ENCODE data around the gene GLUD2. TPM values are rescaled to one million over a fixed set of nuclear protein-coding genes. Genes with fewer than 3 reads are reported as not detected.

Gene GLUD2
- total RNA-seq, 1 experiment from 2014 or later, result 0.22 TPM

DNA sequence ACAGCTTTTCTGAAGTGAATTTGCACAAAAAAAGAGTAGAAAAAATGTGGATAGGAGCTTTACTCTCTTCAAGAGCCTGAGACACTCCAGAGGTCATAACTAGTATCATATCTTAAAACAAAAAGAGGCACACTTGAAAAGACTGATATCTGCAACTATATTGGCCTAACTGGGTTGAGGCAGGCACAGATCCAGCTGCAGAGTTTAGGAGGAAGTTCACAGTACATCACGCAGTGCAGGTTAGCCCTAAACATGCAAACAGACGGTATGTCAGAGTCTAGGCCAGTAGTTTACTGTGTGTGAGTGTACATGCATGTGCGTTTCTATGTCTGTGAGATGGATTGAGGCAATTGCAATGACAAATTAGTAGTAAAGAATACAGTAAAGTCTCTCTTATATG is 37.6 kb upstream of the GLUD2 start:
- no peak for ATAC-seq
- no peaks in the 10 kb centered on the region for H3K4me1 ChIP-seq (ENCODE audit: control insufficient read depth in 1 of 2, insufficient read depth in 2 of 2, low read length in 2 of 2)
- no peaks in the 10 kb centered on the region for H3K9me3 ChIP-seq (ENCODE audit: control insufficient read depth in 1 of 2, insufficient read depth in 1 of 2, low read depth in 1 of 2, low read length in 2 of 2)
- H3K9me2 ChIP-seq (ENCODE audit: insufficient read depth), result no peaks in the 10 kb centered on the region
- ChIA-PET RAD21 (ENCODE audit: low non-redundant PET in 1 of 2, low total read pairs in 2 of 2, uncharacterized antibody in 2 of 2, unreplicated experiment in 2 of 2) (no interaction called here), CTCF (no interaction called here), POLR2A (no interaction called here)
- no peaks in the 10 kb centered on the region for H3K27me3 ChIP-seq (ENCODE audit: insufficient read depth, low read length)
- no peak for DNase-seq (ENCODE audit: low read depth, low spot score)
- no peak overlapping the region for H3K4me3 ChIP-seq (replicated peaks in 1 of 2; ENCODE audit: low read depth in 1 of 2, low read length in 2 of 2)
- H3K27ac ChIP-seq (ENCODE audit: low read depth, low read length), result no peak overlapping the region
- no peak overlapping the region for H3K4me2 ChIP-seq (ENCODE audit: low read length)
- H2AFZ ChIP-seq (ENCODE audit: low read depth, low read length, poor library complexity, severe bottlenecking), result no peak overlapping the region
- no peaks in the 10 kb centered on the region for H3K79me2 ChIP-seq (ENCODE audit: insufficient read depth, low read length)
- no peak overlapping the region for H3K9ac ChIP-seq (ENCODE audit: low read length)
- TF ChIP-seq SRF (IDR thresholded peaks at IDR 0.05; ENCODE audit: low read depth) (no peak), RAD21 (IDR thresholded peaks at IDR 0.05; ENCODE audit: low read depth) (no peak), ELF1 (IDR thresholded peaks at IDR 0.05; ENCODE audit: borderline replicate concordance, low read depth) (no peak), ZNF274 (IDR thresholded peaks at IDR 0.05; ENCODE audit: low read depth, low read length) (no peak), SP1 (IDR thresholded peaks at IDR 0.05; ENCODE audit: low read depth) (no peak), POLR2AphosphoS5 (IDR thresholded peaks at IDR 0.05; ENCODE audit: low read depth, low read length) (no peak), FOSL1 (IDR thresholded peaks at IDR 0.05; ENCODE audit: low read depth) (no peak), POLR2A (IDR thresholded peaks at IDR 0.05; ENCODE audit: borderline replicate concordance, extremely low read depth, insufficient read depth, insufficient read length) (no peak), JUND (IDR thresholded peaks at IDR 0.05) (no peak), YY1 (IDR thresholded peaks at IDR 0.05; ENCODE audit: extremely low read depth, insufficient replicate concordance, low read depth, low read length) (no peak), EZH2phosphoT487 (IDR thresholded peaks at IDR 0.05; ENCODE audit: borderline replicate concordance) (no peak), CEBPB (IDR thresholded peaks at IDR 0.05; ENCODE audit: low read depth) (no peak), SIN3A (IDR thresholded peaks at IDR 0.05; ENCODE audit: low read depth) (no peak)
- TF ChIP-seq, protein P1, sequence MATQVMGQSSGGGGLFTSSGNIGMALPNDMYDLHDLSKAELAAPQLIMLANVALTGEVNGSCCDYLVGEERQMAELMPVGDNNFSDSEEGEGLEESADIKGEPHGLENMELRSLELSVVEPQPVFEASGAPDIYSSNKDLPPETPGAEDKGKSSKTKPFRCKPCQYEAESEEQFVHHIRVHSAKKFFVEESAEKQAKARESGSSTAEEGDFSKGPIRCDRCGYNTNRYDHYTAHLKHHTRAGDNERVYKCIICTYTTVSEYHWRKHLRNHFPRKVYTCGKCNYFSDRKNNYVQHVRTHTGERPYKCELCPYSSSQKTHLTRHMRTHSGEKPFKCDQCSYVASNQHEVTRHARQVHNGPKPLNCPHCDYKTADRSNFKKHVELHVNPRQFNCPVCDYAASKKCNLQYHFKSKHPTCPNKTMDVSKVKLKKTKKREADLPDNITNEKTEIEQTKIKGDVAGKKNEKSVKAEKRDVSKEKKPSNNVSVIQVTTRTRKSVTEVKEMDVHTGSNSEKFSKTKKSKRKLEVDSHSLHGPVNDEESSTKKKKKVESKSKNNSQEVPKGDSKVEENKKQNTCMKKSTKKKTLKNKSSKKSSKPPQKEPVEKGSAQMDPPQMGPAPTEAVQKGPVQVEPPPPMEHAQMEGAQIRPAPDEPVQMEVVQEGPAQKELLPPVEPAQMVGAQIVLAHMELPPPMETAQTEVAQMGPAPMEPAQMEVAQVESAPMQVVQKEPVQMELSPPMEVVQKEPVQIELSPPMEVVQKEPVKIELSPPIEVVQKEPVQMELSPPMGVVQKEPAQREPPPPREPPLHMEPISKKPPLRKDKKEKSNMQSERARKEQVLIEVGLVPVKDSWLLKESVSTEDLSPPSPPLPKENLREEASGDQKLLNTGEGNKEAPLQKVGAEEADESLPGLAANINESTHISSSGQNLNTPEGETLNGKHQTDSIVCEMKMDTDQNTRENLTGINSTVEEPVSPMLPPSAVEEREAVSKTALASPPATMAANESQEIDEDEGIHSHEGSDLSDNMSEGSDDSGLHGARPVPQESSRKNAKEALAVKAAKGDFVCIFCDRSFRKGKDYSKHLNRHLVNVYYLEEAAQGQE (IDR thresholded peaks at IDR 0.05; ENCODE audit: low read depth), result no peak
- TF ChIP-seq, protein P2, sequence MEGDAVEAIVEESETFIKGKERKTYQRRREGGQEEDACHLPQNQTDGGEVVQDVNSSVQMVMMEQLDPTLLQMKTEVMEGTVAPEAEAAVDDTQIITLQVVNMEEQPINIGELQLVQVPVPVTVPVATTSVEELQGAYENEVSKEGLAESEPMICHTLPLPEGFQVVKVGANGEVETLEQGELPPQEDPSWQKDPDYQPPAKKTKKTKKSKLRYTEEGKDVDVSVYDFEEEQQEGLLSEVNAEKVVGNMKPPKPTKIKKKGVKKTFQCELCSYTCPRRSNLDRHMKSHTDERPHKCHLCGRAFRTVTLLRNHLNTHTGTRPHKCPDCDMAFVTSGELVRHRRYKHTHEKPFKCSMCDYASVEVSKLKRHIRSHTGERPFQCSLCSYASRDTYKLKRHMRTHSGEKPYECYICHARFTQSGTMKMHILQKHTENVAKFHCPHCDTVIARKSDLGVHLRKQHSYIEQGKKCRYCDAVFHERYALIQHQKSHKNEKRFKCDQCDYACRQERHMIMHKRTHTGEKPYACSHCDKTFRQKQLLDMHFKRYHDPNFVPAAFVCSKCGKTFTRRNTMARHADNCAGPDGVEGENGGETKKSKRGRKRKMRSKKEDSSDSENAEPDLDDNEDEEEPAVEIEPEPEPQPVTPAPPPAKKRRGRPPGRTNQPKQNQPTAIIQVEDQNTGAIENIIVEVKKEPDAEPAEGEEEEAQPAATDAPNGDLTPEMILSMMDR (IDR thresholded peaks at IDR 0.05 in 2 of 3, conservative IDR thresholded peaks at IDR 0.05 in 1 of 3; ENCODE audit: borderline replicate concordance in 1 of 3, insufficient read depth in 1 of 3, low read depth in 2 of 3, low read length in 2 of 3), result no peak
- TF ChIP-seq, protein P3, sequence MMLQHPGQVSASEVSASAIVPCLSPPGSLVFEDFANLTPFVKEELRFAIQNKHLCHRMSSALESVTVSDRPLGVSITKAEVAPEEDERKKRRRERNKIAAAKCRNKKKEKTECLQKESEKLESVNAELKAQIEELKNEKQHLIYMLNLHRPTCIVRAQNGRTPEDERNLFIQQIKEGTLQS (IDR thresholded peaks at IDR 0.05), result no peak
- TF ChIP-seq, protein P4, sequence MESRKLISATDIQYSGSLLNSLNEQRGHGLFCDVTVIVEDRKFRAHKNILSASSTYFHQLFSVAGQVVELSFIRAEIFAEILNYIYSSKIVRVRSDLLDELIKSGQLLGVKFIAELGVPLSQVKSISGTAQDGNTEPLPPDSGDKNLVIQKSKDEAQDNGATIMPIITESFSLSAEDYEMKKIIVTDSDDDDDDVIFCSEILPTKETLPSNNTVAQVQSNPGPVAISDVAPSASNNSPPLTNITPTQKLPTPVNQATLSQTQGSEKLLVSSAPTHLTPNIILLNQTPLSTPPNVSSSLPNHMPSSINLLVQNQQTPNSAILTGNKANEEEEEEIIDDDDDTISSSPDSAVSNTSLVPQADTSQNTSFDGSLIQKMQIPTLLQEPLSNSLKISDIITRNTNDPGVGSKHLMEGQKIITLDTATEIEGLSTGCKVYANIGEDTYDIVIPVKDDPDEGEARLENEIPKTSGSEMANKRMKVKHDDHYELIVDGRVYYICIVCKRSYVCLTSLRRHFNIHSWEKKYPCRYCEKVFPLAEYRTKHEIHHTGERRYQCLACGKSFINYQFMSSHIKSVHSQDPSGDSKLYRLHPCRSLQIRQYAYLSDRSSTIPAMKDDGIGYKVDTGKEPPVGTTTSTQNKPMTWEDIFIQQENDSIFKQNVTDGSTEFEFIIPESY (IDR thresholded peaks at IDR 0.05; ENCODE audit: extremely low read depth, insufficient replicate concordance, low read length), result no peak
- intact Hi-C loops (cut with micrococcal nuclease), result no loop called here
- no peaks in the 10 kb centered on the region for H3K36me3 ChIP-seq (ENCODE audit: control insufficient read depth in 1 of 2, insufficient read depth in 2 of 2, low read length in 2 of 2)
- BruUV-seq (replicated peaks), result no TSS peak
- H4K20me1 ChIP-seq (ENCODE audit: insufficient read depth), result no peaks in the 10 kb centered on the region
